HepG2 (cell line): Measurements from ENCODE around the gene GNG4. TPM values are rescaled to one million over a fixed set of nuclear protein-coding genes. Genes with fewer than 3 reads are reported as not detected.

Source experiments
- ATF2 ChIP-seq: sonication (generic); formaldehyde crosslinking; IDR thresholded peaks from 2 replicates; pipeline ENCODE4 v1.4.0; 2020; ENCODE audit warnings: missing genetic modification reagents
- BRCA1 ChIP-seq: sonication (generic); formaldehyde crosslinking; IDR thresholded peaks from 2 replicates; pipeline ENCODE4 v1.4.0; 2020; ENCODE audit warnings: missing genetic modification reagents
- FOXC1 ChIP-seq: sonication (generic); formaldehyde crosslinking; IDR thresholded peaks from 2 replicates; pipeline ENCODE4 v1.8.0; 2022; ENCODE audit warnings: mild to moderate bottlenecking, missing genetic modification reagents, borderline replicate concordance
- HMG20A ChIP-seq: IDR thresholded peaks from 2 replicates; pipeline ENCODE4 v1.6.1; 2016; ENCODE audit warnings: borderline replicate concordance
- HNF1B ChIP-seq: sonication (generic); formaldehyde crosslinking; IDR thresholded peaks from 2 replicates; pipeline ENCODE4 v1.5.1; 2020; ENCODE audit warnings: mild to moderate bottlenecking, moderate library complexity, missing genetic modification reagents
- HNF4A ChIP-seq: sonication (generic); formaldehyde crosslinking; IDR thresholded peaks from 2 replicates; pipeline ENCODE4 v1.4.0; 2020; ENCODE audit warnings: missing genetic modification reagents
- HOXA3 ChIP-seq: sonication (generic); formaldehyde crosslinking; IDR thresholded peaks from 2 replicates; pipeline ENCODE4 v1.5.0; 2020; ENCODE audit warnings: missing genetic modification reagents
- KLF16 ChIP-seq, 2 experiments: sonication (generic) in 1 of 2; formaldehyde crosslinking in 1 of 2; IDR thresholded peaks; 2 replicates each; pipeline versions ENCODE4 v1.6.1 to v1.8.0; 2016 to 2023; ENCODE audit warnings: missing genetic modification reagents in 2 of 2, missing compliant biosample characterization in 1 of 2
- MTA1 ChIP-seq: sonication (generic); formaldehyde crosslinking; IDR thresholded peaks from 2 replicates; pipeline ENCODE4 v1.4.0; 2020; ENCODE audit warnings: missing genetic modification reagents, mild to moderate bottlenecking, borderline replicate concordance
- SRY ChIP-seq: sonication (generic); formaldehyde crosslinking; IDR thresholded peaks from 2 replicates; pipeline ENCODE4 v1.8.0; 2022; ENCODE audit warnings: mild to moderate bottlenecking, missing genetic modification reagents
- ZNF317 ChIP-seq: sonication (generic); formaldehyde crosslinking; IDR thresholded peaks from 2 replicates; pipeline ENCODE4 v1.5.0; 2020; ENCODE audit warnings: mild to moderate bottlenecking, missing genetic modification reagents
- ZNF503 ChIP-seq: sonication (generic); formaldehyde crosslinking; IDR thresholded peaks from 2 replicates; pipeline ENCODE4 v1.4.0; 2020; ENCODE audit warnings: missing genetic modification reagents
- polyA plus RNA-seq, 8 experiments: library from polyadenylated mRNA; depleted of rRNA in 3 of 8; stranded (reverse) in 7 of 8; unstranded in 1 of 8; fragments of >200 nt; fragmentation: Illumina TruSeq in 4 of 8; extraction: Trizol in 4 of 8; gene quantifications; 2 replicates each; pipeline versions ENCODE4 v1.2.1 to v1.2.3, GENCODE V29; 2011 to 2016; ENCODE audit warnings: low read depth in 4 of 8, missing spikeins in 1 of 8, mixed read lengths in 1 of 8; ENCODE audit not compliant: insufficient read depth in 1 of 8
- total RNA-seq, 5 experiments: library from RNA; depleted of rRNA; stranded (reverse); fragments of >200 nt; fragmentation: Illumina TruSeq; extraction: Trizol; gene quantifications; 2 replicates each; pipeline ENCODE4 v1.2.3, GENCODE V29; 2016; ENCODE audit warnings: low read depth in 1 of 5
- TF ChIP-seq, protein P1 (sequence below): IDR thresholded peaks from 2 replicates; pipeline ENCODE4 v1.4.0; 2020; ENCODE audit warnings: mild to moderate bottlenecking, missing genetic modification reagents
- TF ChIP-seq, protein P2 (sequence below): conservative IDR thresholded peaks from 2 replicates; pipeline ENCODE4 v1.6.1; 2018; ENCODE audit warnings: missing genetic modification reagents
- TF ChIP-seq, protein P3 (sequence below): sonication (generic); formaldehyde crosslinking; IDR thresholded peaks from 2 replicates; pipeline ENCODE4 v1.4.0; 2020; ENCODE audit warnings: missing genetic modification reagents, mild to moderate bottlenecking, borderline replicate concordance

Gene GNG4
- total and polyA plus RNA-seq, 2 of the 13 experiments (the other 11 are each of a cell fraction or from before 2014, with no cell fraction given): 27.1 to 69.5 TPM

DNA sequence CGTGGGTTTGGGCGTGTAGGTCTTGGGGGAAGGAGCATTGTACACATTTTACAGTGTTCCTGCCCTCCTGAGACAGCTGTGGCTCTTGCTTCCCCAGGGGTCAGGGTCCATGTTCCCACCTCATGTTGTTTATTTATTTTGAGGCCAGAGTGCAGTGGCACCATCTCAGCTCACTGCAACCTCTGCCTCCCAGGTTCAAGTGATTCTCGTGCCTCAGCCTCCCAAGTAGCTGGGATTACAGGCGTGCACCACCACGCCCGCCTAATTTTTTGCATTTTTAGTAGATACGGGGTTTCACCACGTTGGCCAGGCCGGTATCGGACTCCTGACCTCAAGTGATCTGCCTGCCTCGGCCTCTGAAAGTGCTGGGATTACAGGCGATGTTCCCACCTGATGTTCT lies 2.0 kb downstream of the GNG4 start (continued):
- TF ChIP-seq ZNF503 (CRISPR knock-in tag) (peak; percentile 74; the same call in 1 of the 2 replicates), HOXA3 (CRISPR knock-in tag) (peak; percentile 81), SRY (CRISPR knock-in tag) (0 out of 2 replicates have a peak, but pooled peaks have one; percentile 27), ZNF317 (CRISPR knock-in tag) (peak; percentile 84), MTA1 (CRISPR knock-in tag) (peak; percentile 81), HMG20A (CRISPR knock-in tag) (peak; percentile 29; the same call in 1 of the 2 replicates), ATF2 (CRISPR knock-in tag) (peak; percentile 81), HNF1B (peak; percentile 59; the same call in 1 of the 2 replicates), BRCA1 (CRISPR knock-in tag) (0 out of 2 replicates have a peak, but pooled peaks have one; percentile 35), FOXC1 (CRISPR knock-in tag) (peak; percentile 67; the same call in 1 of the 2 replicates), HNF4A (CRISPR knock-in tag) (peak; percentile 98), KLF16 (CRISPR knock-in tag; IDR thresholded peaks at IDR 0.05) (peak in 1 of 2 experiments; percentile 66; a peak in 2 of 4 replicates)
- TF ChIP-seq, protein P1, sequence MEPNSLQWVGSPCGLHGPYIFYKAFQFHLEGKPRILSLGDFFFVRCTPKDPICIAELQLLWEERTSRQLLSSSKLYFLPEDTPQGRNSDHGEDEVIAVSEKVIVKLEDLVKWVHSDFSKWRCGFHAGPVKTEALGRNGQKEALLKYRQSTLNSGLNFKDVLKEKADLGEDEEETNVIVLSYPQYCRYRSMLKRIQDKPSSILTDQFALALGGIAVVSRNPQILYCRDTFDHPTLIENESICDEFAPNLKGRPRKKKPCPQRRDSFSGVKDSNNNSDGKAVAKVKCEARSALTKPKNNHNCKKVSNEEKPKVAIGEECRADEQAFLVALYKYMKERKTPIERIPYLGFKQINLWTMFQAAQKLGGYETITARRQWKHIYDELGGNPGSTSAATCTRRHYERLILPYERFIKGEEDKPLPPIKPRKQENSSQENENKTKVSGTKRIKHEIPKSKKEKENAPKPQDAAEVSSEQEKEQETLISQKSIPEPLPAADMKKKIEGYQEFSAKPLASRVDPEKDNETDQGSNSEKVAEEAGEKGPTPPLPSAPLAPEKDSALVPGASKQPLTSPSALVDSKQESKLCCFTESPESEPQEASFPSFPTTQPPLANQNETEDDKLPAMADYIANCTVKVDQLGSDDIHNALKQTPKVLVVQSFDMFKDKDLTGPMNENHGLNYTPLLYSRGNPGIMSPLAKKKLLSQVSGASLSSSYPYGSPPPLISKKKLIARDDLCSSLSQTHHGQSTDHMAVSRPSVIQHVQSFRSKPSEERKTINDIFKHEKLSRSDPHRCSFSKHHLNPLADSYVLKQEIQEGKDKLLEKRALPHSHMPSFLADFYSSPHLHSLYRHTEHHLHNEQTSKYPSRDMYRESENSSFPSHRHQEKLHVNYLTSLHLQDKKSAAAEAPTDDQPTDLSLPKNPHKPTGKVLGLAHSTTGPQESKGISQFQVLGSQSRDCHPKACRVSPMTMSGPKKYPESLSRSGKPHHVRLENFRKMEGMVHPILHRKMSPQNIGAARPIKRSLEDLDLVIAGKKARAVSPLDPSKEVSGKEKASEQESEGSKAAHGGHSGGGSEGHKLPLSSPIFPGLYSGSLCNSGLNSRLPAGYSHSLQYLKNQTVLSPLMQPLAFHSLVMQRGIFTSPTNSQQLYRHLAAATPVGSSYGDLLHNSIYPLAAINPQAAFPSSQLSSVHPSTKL (CRISPR knock-in tag): peak; percentile 90
- TF ChIP-seq, protein P2, sequence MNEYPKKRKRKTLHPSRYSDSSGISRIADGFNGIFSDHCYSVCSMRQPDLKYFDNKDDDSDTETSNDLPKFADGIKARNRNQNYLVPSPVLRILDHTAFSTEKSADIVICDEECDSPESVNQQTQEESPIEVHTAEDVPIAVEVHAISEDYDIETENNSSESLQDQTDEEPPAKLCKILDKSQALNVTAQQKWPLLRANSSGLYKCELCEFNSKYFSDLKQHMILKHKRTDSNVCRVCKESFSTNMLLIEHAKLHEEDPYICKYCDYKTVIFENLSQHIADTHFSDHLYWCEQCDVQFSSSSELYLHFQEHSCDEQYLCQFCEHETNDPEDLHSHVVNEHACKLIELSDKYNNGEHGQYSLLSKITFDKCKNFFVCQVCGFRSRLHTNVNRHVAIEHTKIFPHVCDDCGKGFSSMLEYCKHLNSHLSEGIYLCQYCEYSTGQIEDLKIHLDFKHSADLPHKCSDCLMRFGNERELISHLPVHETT (CRISPR knock-in tag): 0 out of 2 replicates have a peak, but pooled peaks have one; percentile 32
- TF ChIP-seq, protein P3, sequence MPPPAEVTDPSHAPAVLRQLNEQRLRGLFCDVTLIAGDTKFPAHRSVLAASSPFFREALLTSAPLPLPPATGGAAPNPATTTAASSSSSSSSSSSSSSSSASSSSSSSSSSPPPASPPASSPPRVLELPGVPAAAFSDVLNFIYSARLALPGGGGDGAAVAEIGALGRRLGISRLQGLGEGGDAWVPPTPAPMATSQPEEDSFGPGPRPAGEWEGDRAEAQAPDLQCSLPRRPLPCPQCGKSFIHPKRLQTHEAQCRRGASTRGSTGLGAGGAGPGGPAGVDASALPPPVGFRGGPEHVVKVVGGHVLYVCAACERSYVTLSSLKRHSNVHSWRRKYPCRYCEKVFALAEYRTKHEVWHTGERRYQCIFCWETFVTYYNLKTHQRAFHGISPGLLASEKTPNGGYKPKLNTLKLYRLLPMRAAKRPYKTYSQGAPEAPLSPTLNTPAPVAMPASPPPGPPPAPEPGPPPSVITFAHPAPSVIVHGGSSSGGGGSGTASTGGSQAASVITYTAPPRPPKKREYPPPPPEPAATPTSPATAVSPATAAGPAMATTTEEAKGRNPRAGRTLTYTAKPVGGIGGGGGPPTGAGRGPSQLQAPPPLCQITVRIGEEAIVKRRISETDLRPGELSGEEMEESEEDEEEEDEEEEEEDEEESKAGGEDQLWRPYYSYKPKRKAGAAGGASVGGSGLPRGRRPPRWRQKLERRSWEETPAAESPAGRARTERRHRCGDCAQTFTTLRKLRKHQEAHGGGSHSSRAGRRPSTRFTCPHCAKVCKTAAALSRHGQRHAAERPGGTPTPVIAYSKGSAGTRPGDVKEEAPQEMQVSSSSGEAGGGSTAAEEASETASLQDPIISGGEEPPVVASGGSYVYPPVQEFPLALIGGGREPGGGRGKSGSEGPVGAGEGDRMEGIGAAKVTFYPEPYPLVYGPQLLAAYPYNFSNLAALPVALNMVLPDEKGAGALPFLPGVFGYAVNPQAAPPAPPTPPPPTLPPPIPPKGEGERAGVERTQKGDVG (CRISPR knock-in tag): peak; percentile 60; the same call in 1 of the 2 replicates
